ENCODE data around the gene MYO7A. TPM values are rescaled to one million over a fixed set of nuclear protein-coding genes. Genes with fewer than 3 reads are reported as not detected.

MYO7A gene
- total and polyA plus RNA-seq, 2 experiments from 2014 or later = 9.8 to 10.1 TPM

DNA sequence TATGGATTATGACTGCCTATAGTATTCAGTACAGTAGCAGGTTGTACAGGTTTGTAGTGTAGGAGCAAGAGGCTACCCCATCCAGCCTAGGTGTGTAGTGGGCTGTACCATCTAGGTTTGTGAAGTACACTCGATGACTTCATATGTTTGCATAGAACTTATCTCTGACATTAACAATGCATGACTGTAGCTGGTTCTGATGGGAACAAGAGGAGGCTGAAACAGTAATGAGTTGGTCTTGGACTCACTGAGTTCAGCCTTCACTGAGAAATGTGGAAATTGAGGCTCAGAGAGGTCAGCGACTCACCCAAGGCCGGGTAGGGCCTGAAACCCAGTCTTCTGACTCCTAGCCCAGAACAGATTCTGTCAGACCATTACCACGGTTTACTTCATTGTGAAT is 13.0 kb downstream of the MYO7A start:
- Histone ChIP-seq H3K4me3 (no peak overlapping the region), H3K27ac (peak overlapping the region; percentile 78), H3K9me2 (replicated peaks; ENCODE audit: insufficient read depth) (no peaks in the 10 kb centered on the region), H3K79me2 (no peaks in the 10 kb centered on the region), H3K27me3 (no peaks in the 10 kb centered on the region), H3K4me2 (no peak overlapping the region), H4K20me1 (ENCODE audit: insufficient read depth, poor library complexity, severe bottlenecking) (no peaks in the 10 kb centered on the region), H3K9me3 (ENCODE audit: low read depth) (no peaks in the 10 kb centered on the region), H3K36me3 (replicated peaks; ENCODE audit: insufficient read depth, low read depth) (no peaks in the 10 kb centered on the region), H2AFZ (no peak overlapping the region), H3K4me1 (ENCODE audit: insufficient read depth) (peaks cover 32% of the 10 kb centered on the region)
- WGBS (ENCODE audit: low lambda C conversion rate, missing lambda C conversion rate) = 76% methylated on average over 4 of the region's 4 CpGs
- TF ChIP-seq, protein P1, sequence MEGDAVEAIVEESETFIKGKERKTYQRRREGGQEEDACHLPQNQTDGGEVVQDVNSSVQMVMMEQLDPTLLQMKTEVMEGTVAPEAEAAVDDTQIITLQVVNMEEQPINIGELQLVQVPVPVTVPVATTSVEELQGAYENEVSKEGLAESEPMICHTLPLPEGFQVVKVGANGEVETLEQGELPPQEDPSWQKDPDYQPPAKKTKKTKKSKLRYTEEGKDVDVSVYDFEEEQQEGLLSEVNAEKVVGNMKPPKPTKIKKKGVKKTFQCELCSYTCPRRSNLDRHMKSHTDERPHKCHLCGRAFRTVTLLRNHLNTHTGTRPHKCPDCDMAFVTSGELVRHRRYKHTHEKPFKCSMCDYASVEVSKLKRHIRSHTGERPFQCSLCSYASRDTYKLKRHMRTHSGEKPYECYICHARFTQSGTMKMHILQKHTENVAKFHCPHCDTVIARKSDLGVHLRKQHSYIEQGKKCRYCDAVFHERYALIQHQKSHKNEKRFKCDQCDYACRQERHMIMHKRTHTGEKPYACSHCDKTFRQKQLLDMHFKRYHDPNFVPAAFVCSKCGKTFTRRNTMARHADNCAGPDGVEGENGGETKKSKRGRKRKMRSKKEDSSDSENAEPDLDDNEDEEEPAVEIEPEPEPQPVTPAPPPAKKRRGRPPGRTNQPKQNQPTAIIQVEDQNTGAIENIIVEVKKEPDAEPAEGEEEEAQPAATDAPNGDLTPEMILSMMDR (IDR thresholded peaks at IDR 0.05; ENCODE audit: poor library complexity) = no peak
- no peak for TF ChIP-seq EZH2phosphoT487 (IDR thresholded peaks at IDR 0.05; ENCODE audit: low read depth, severe bottlenecking, unreplicated experiment)
- no peak for TF ChIP-seq EZH2 (IDR thresholded peaks at IDR 0.05; ENCODE audit: borderline replicate concordance)
- peak; percentile 63 for DNase-seq (ENCODE audit: low spot score)

DNA sequence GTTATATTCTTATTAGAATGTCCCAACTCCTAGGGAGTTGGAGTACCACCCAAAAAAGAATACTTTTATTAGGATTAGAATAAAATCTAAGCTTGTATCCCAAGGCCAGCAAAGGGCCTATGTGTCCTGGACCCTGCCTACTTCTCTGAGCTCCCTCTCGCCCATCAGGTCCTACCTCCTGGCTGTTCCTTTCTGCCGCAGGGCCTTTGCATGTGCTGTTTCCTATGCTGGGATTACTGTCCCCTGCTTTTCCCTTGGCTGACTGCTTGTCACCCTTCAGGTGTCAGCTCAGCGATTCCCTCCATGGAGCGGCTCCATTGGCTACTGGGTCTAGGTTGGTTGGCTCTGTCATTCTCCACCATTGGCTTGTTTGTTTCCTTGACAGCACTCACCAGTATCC is 13.4 kb downstream of the MYO7A start:
- Histone ChIP-seq H3K4me3 (no peak overlapping the region), H3K9me3 (ENCODE audit: low read depth) (no peaks in the 10 kb centered on the region), H3K9me2 (replicated peaks; ENCODE audit: insufficient read depth) (no peaks in the 10 kb centered on the region), H3K27ac (peak overlapping the region; percentile 78), H3K27me3 (no peaks in the 10 kb centered on the region), H2AFZ (no peak overlapping the region), H3K4me1 (ENCODE audit: insufficient read depth) (peaks cover 32% of the 10 kb centered on the region), H3K79me2 (no peaks in the 10 kb centered on the region), H3K36me3 (replicated peaks; ENCODE audit: insufficient read depth, low read depth) (no peaks in the 10 kb centered on the region), H4K20me1 (ENCODE audit: insufficient read depth, poor library complexity, severe bottlenecking) (no peaks in the 10 kb centered on the region), H3K4me2 (no peak overlapping the region)
- no peak for DNase-seq (ENCODE audit: low spot score)
- TF ChIP-seq EZH2phosphoT487 (IDR thresholded peaks at IDR 0.05; ENCODE audit: low read depth, severe bottlenecking, unreplicated experiment) (no peak), EZH2 (IDR thresholded peaks at IDR 0.05; ENCODE audit: borderline replicate concordance) (no peak)
- TF ChIP-seq, protein P1 (IDR thresholded peaks at IDR 0.05; ENCODE audit: poor library complexity) = no peak
- 98% methylated on average over 4 of the region's 4 CpGs for WGBS (ENCODE audit: low lambda C conversion rate, missing lambda C conversion rate)

DNA sequence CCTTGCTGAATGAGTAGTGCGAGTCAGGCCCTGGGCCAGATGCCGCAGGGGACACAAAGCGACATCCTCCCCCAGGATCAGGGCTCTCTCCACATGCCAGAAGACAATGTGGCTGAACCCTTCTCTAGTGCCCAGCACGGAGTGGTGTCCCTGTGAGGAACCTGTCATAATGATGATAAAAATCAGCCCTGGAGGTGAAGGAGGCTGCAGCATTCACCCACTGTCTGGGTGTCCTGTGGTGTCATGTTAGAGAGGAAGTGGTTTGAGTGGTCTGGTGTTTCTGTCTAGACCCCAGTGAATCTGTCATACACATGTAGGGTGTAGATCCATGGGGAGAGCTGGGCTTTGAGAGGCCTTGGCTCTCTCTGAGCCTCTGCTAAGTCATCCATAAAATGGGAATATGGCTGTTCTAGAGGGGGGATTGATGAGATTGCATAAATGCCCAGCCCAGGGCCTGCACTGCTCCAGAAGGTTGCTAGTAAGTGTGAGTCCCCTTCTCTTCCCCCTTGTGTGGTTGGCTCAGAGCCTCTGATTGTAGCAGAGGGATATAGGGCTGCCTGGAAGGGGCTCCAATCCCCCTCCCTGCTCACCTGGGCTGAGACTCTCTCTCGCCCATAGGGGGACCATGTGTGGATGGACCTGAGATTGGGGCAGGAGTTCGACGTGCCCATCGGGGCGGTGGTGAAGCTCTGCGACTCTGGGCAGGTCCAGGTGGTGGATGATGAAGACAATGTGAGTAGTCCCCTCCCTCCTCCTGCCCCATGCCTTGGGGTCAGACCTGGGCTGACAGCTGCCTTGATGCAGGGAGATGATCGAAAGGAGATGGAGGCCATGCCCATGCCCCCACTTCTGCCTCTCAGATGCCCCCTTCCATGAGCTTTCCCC is 14.3 kb downstream of the MYO7A start:
- Histone ChIP-seq H3K4me1 (ENCODE audit: insufficient read depth) (peaks cover 32% of the 10 kb centered on the region), H3K4me2 (no peak overlapping the region), H3K36me3 (replicated peaks; ENCODE audit: insufficient read depth, low read depth) (no peaks in the 10 kb centered on the region), H3K27ac (no peak overlapping the region), H2AFZ (no peak overlapping the region), H3K4me3 (no peak overlapping the region), H4K20me1 (ENCODE audit: insufficient read depth, poor library complexity, severe bottlenecking) (no peaks in the 10 kb centered on the region), H3K79me2 (no peaks in the 10 kb centered on the region), H3K27me3 (no peaks in the 10 kb centered on the region), H3K9me3 (ENCODE audit: low read depth) (no peaks in the 10 kb centered on the region), H3K9me2 (replicated peaks; ENCODE audit: insufficient read depth) (no peaks in the 10 kb centered on the region)
- WGBS (ENCODE audit: low lambda C conversion rate, missing lambda C conversion rate) = 97% methylated on average over 11 of the region's 11 CpGs
- no peak for DNase-seq (ENCODE audit: low spot score)
- TF ChIP-seq, protein P1 (IDR thresholded peaks at IDR 0.05; ENCODE audit: poor library complexity) = no peak
- TF ChIP-seq EZH2 (IDR thresholded peaks at IDR 0.05; ENCODE audit: borderline replicate concordance) (no peak), EZH2phosphoT487 (IDR thresholded peaks at IDR 0.05; ENCODE audit: low read depth, severe bottlenecking, unreplicated experiment) (no peak)

Measured in hepatocyte (in vitro differentiated cells).